Activated T-helper 1 cell treated with Interleukin-2 at 50 U/mL for 16 hours (primary cell): ENCODE measurements around the gene CCDC40.
"Not testable (repeated sequence)": the region's sequence is repeated elsewhere in the genome, so short reads cannot be mapped to it uniquely, and the experiment has no call there.

Source experiments
- DNase-seq: peaks from one replicate; pipeline ENCODE4 v3.0.0-alpha.2; 2020; ENCODE audit warnings: low read depth

Gene CCDC40

GRCh38 chr17:80045703-80046102 is 9.3 kb downstream of the CCDC40 start:
- no peak for DNase-seq

GRCh38 chr17:80046709-80047108 is 10.3 kb downstream of the CCDC40 start:
- not testable (repeated sequence) for DNase-seq

GRCh38 chr17:80047176-80047575 is 10.7 kb downstream of the CCDC40 start:
- DNase-seq = no peak

- DNase-seq = no peak
Measured at GRCh38 chr17:80049986-80050385, 13.5 kb downstream of the CCDC40 start.

GRCh38 chr17:80050706-80051105 is 14.3 kb downstream of the CCDC40 start:
- DNase-seq = no peak

GRCh38 chr17:80051681-80052080 is 15.2 kb downstream of the CCDC40 start:
- DNase-seq = no peak

GRCh38 chr17:80053102-80053501 is 16.7 kb downstream of the CCDC40 start:
- DNase-seq = no peak

GRCh38 chr17:80055597-80055996 is 19.2 kb downstream of the CCDC40 start:
- no peak for DNase-seq

GRCh38 chr17:80058311-80058955 is 22.0 kb downstream of the CCDC40 start:
- no peak for DNase-seq

- no peak for DNase-seq
Measured at GRCh38 chr17:80060644-80061043, 24.2 kb downstream of the CCDC40 start.

- no peak for DNase-seq
Measured at GRCh38 chr17:80061421-80061820, 25.0 kb downstream of the CCDC40 start.

- DNase-seq = no peak
Measured at GRCh38 chr17:80063830-80064585, 27.6 kb downstream of the CCDC40 start.

GRCh38 chr17:80064696-80065095 is 28.3 kb downstream of the CCDC40 start:
- DNase-seq = no peak

GRCh38 chr17:80065478-80066170 is 29.2 kb downstream of the CCDC40 start:
- no peak for DNase-seq

GRCh38 chr17:80067393-80067986 is 31.0 kb downstream of the CCDC40 start:
- DNase-seq = no peak

GRCh38 chr17:80068301-80069222 is 32.1 kb downstream of the CCDC40 start:
- DNase-seq = no peak

GRCh38 chr17:80070375-80071115 is 34.1 kb downstream of the CCDC40 start:
- DNase-seq = no peak

GRCh38 chr17:80071116-80071841 is 34.8 kb downstream of the CCDC40 start:
- no peak for DNase-seq

- no peak for DNase-seq
Measured at GRCh38 chr17:80072410-80072809, 36.0 kb downstream of the CCDC40 start.

GRCh38 chr17:80080081-80080480 is 43.6 kb downstream of the CCDC40 start:
- no peak for DNase-seq
